Astrocyte of the hippocampus (primary cell): ENCODE data around the gene OARD1.

Experiments used
- DNase-seq: peaks from one replicate; pipeline ENCODE4 v3.0.0; 2011; ENCODE audit warnings: low read depth, low spot score

OARD1 gene

GRCh38 chr6:41047745-41048732 lies 24.1 kb downstream of the OARD1 start:
- no peak for DNase-seq

DNA sequence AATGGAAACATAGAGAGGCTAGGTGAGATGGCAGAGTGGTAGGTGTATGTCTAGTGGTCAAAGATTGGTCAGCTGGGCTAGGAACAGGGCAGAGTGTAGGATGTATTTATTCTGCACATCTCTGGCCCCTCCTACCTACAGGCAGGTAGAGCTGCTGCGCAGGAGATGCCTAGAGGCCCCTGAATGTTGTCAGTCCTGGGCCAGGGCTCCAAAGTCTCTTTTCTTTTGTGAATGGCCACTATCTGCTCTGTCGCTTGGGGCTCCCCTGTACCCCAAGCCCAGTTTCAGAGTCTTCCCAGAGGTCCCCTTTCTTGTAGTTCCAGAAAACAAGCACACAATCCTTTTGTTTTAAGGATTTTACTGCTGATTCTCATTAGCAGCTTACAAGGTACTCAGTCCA lies 24.9 kb downstream of the OARD1 start:
- no peak for DNase-seq

- no peak for DNase-seq
These were observed 26.1 kb downstream of the OARD1 start for GRCh38 chr6:41046084-41046483.

GRCh38 chr6:41045664-41046063 lies 26.5 kb downstream of the OARD1 start:
- DNase-seq, result no peak

DNA sequence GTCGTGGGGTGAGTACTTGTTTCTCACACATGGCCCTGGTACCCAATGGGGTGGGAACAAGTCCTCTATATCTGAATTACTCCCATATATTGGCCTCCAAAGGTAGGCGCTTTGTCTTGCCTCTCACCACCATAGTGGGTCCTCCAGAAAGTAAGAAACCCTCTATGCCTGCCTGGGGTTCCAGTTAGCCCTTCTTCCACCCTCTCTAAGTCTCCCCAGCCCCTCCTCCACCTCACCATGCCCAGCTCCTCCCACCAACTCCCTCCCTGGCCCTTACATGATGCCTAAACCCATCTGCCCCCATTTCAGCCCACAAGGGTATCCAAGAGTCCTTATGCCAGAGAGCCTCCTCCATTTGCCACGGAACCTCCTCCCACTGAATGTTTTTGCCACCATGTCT lies 29.0 kb downstream of the OARD1 start:
- no peak for DNase-seq

GRCh38 chr6:41042226-41043055 lies 29.7 kb downstream of the OARD1 start, which contains the start of gene TSPO2:
Gene TSPO2 (plus strand): TSS chr6:41042467. CDS start chr6:41042986, 519 bp downstream.
- no peak for DNase-seq

- no peak for DNase-seq
These were observed 31.1 kb downstream of the OARD1 start for GRCh38 chr6:41040940-41041536.

- DNase-seq, result peak; percentile 37
These were observed 31.8 kb downstream of the OARD1 start for GRCh38 chr6:41040101-41040939.

DNA sequence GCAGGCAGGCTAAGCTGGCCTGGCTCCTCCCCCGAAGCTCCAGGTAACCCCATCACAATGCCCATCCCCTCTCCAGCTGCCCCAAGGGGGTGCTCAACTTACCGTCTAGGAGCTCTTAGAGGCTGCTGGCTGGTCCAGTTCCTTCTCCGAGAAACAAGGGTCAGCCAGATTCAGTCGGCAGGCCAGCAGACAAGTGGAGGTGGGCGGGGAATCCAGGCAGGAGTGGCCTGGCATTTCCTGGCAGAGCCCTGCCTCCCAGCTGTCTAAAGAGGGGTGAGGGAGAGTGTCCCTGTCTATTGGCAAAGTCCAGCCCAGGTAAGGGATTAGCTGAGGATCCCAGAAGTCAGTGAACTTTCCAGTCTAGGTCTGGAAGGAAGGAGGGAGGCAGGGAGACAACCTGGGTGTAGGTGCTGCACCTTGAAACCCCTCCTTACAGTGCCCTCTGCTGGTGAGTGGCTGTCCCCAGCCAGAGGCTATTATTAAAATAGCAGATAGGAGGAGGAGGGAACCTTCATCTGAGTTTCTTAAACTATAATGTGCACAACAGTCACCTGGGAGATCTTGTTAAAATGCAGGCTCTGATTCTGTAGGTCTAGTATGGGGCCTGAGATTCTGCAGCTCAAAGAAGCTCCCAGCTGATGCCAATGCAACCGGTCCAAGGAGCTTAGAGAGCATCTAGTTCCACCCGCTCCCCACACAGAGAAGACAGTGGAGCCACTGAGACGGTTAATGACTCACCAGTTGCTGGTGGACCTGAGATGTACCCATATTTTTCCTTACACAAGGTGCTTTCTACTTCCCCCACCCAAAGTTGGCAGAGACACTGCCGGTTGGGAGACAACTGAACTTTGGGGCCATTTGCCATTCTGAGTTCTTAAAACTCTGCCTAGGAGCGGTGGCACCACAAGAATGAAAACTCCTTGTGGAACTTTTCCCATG lies 32.8 kb downstream of the OARD1 start, which contains the start of gene UNC5CL:
Gene UNC5CL, minus strand, starts transcription at position 162 of the 939 bp plus-strand sequence. CDS start 4,147 bp downstream, outside the sequence.
- DNase-seq, result peak; percentile 38

GRCh38 chr6:41038205-41038604 lies 34.0 kb downstream of the OARD1 start:
- no peak for DNase-seq

DNA sequence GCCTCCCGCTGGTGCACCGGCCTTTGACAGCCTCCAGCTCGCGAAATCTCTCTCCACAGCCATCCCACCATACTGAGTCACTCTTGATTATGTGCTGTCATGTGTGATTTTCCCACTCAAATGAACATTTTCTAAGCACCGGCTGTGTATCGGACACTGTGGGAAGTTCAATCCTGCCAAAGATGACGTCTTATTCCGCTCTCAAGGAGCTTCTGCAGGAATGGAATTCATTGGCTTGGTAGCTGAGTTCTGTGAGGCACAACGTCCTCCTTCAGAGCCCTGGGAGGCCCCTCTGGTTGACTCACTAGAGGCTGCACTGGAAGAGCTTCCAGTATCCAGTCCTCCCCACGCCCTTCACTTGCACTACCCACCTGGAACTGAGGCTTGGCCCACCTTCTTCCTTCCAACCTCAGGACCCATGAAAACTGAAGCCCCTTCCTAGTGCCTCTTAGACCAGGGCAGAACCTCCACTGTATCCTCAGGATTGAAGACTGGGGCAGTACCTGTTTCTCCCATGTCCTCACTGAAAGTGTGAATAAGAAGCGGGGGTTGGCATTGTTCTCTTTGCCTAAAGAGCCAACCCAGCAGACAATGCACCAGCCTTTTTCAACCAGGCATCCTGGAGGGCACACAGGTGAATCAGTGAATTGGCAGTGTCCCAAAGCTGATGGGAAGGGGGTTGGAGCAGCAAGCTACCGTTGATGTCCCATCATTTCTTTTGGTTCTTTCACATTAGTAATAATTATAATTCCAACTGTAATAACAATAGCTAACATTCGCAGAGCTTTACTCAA lies 34.9 kb downstream of the OARD1 start:
- DNase-seq, result peak; percentile 32

- DNase-seq, result no peak
These were observed 35.6 kb downstream of the OARD1 start for GRCh38 chr6:41036601-41037000.

- DNase-seq, result peak; percentile 25
These were observed 36.0 kb downstream of the OARD1 start for GRCh38 chr6:41036186-41036585.

- DNase-seq, result no peak
These were observed 38.4 kb downstream of the OARD1 start for GRCh38 chr6:41033776-41034175.

- DNase-seq, result no peak
These were observed 39.3 kb downstream of the OARD1 start for GRCh38 chr6:41032830-41033229.

GRCh38 chr6:41028561-41029412 lies 43.4 kb downstream of the OARD1 start:
- DNase-seq, result no peak

- DNase-seq, result peak; percentile 92
These were observed 44.2 kb downstream of the OARD1 start for GRCh38 chr6:41027799-41028560.
